ENCODE data around the gene GSTP1. TPM values are rescaled to one million over a fixed set of nuclear protein-coding genes. Genes with fewer than 3 reads are reported as not detected.

The GSTP1 gene
- total and polyA plus RNA-seq, 2 experiments from 2014 or later, result 1,040 to 1,982 TPM

- Histone ChIP-seq H3K4me1 (ENCODE audit: insufficient read depth) (peaks cover 46% of the 10 kb centered on the region), H3K79me2 (peaks cover 22% of the 10 kb centered on the region), H3K9me2 (replicated peaks; ENCODE audit: insufficient read depth) (no peaks in the 10 kb centered on the region), H3K4me3 (no peak overlapping the region), H3K27ac (peak overlapping the region; percentile 84), H4K20me1 (ENCODE audit: insufficient read depth, poor library complexity, severe bottlenecking) (peaks cover 20% of the 10 kb centered on the region), H3K9me3 (ENCODE audit: low read depth) (no peaks in the 10 kb centered on the region), H3K27me3 (no peaks in the 10 kb centered on the region), H3K4me2 (peak overlapping the region; percentile 96), H2AFZ (no peak overlapping the region), H3K36me3 (replicated peaks; ENCODE audit: insufficient read depth, low read depth) (no peaks in the 10 kb centered on the region)
- WGBS (ENCODE audit: low lambda C conversion rate, missing lambda C conversion rate), result 20% methylated on average over 11 of the region's 11 CpGs
- TF ChIP-seq EZH2 (IDR thresholded peaks at IDR 0.05; ENCODE audit: borderline replicate concordance) (no peak), EZH2phosphoT487 (IDR thresholded peaks at IDR 0.05; ENCODE audit: low read depth, severe bottlenecking, unreplicated experiment) (no peak)
- TF ChIP-seq, protein P1, sequence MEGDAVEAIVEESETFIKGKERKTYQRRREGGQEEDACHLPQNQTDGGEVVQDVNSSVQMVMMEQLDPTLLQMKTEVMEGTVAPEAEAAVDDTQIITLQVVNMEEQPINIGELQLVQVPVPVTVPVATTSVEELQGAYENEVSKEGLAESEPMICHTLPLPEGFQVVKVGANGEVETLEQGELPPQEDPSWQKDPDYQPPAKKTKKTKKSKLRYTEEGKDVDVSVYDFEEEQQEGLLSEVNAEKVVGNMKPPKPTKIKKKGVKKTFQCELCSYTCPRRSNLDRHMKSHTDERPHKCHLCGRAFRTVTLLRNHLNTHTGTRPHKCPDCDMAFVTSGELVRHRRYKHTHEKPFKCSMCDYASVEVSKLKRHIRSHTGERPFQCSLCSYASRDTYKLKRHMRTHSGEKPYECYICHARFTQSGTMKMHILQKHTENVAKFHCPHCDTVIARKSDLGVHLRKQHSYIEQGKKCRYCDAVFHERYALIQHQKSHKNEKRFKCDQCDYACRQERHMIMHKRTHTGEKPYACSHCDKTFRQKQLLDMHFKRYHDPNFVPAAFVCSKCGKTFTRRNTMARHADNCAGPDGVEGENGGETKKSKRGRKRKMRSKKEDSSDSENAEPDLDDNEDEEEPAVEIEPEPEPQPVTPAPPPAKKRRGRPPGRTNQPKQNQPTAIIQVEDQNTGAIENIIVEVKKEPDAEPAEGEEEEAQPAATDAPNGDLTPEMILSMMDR (IDR thresholded peaks at IDR 0.05; ENCODE audit: poor library complexity), result no peak
- peak; percentile 67 for DNase-seq (ENCODE audit: low spot score)
These were observed 2.1 kb upstream of the GSTP1 start for GRCh38 chr11:67581469-67581868.

- 64% methylated on average over 4 of the region's 4 CpGs for WGBS (ENCODE audit: low lambda C conversion rate, missing lambda C conversion rate)
- TF ChIP-seq, protein P1 (IDR thresholded peaks at IDR 0.05; ENCODE audit: poor library complexity), result no peak
- TF ChIP-seq EZH2 (IDR thresholded peaks at IDR 0.05; ENCODE audit: borderline replicate concordance), result no peak
- no peak for TF ChIP-seq EZH2phosphoT487 (IDR thresholded peaks at IDR 0.05; ENCODE audit: low read depth, severe bottlenecking, unreplicated experiment)
- H3K27me3 ChIP-seq, result no peaks in the 10 kb centered on the region
- no peaks in the 10 kb centered on the region for H3K36me3 ChIP-seq (replicated peaks; ENCODE audit: insufficient read depth, low read depth)
- no peak overlapping the region for H2AFZ ChIP-seq
- H3K79me2 ChIP-seq, result peaks cover 22% of the 10 kb centered on the region
- H3K9me3 ChIP-seq (ENCODE audit: low read depth), result no peaks in the 10 kb centered on the region
- H3K4me2 ChIP-seq, result peak overlapping the region; percentile 96
- no peak for DNase-seq (ENCODE audit: low spot score)
- H3K27ac ChIP-seq, result peak overlapping the region; percentile 84
- no peak overlapping the region for H3K4me3 ChIP-seq
- H3K4me1 ChIP-seq (ENCODE audit: insufficient read depth), result peaks cover 46% of the 10 kb centered on the region
- H3K9me2 ChIP-seq (replicated peaks; ENCODE audit: insufficient read depth), result no peaks in the 10 kb centered on the region
- peaks cover 20% of the 10 kb centered on the region for H4K20me1 ChIP-seq (ENCODE audit: insufficient read depth, poor library complexity, severe bottlenecking)
These were observed 1.6 kb upstream of the GSTP1 start for GRCh38 chr11:67582011-67582410.

DNA sequence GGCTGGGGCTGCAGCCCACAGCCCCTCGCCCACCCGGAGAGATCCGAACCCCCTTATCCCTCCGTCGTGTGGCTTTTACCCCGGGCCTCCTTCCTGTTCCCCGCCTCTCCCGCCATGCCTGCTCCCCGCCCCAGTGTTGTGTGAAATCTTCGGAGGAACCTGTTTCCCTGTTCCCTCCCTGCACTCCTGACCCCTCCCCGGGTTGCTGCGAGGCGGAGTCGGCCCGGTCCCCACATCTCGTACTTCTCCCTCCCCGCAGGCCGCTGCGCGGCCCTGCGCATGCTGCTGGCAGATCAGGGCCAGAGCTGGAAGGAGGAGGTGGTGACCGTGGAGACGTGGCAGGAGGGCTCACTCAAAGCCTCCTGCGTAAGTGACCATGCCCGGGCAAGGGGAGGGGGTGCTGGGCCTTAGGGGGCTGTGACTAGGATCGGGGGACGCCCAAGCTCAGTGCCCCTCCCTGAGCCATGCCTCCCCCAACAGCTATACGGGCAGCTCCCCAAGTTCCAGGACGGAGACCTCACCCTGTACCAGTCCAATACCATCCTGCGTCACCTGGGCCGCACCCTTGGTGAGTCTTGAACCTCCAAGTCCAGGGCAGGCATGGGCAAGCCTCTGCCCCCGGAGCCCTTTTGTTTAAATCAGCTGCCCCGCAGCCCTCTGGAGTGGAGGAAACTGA lies 731 bp downstream of the GSTP1 start:
- H3K4me1 ChIP-seq (ENCODE audit: insufficient read depth), result peaks cover 43% of the 10 kb centered on the region
- H3K36me3 ChIP-seq (replicated peaks; ENCODE audit: insufficient read depth, low read depth), result no peaks in the 10 kb centered on the region
- TF ChIP-seq EZH2phosphoT487 (IDR thresholded peaks at IDR 0.05; ENCODE audit: low read depth, severe bottlenecking, unreplicated experiment), result no peak
- no peak for TF ChIP-seq EZH2 (IDR thresholded peaks at IDR 0.05; ENCODE audit: borderline replicate concordance)
- TF ChIP-seq, protein P1 (IDR thresholded peaks at IDR 0.05; ENCODE audit: poor library complexity), result no peak
- H3K27ac ChIP-seq, result peak overlapping the region; percentile 93
- no peaks in the 10 kb centered on the region for H3K9me2 ChIP-seq (replicated peaks; ENCODE audit: insufficient read depth)
- H3K9me3 ChIP-seq (ENCODE audit: low read depth), result no peaks in the 10 kb centered on the region
- WGBS (ENCODE audit: low lambda C conversion rate, missing lambda C conversion rate), result 18% methylated on average over 27 of the region's 33 CpGs
- peak overlapping the region; percentile 69 for H3K4me3 ChIP-seq
- H4K20me1 ChIP-seq (ENCODE audit: insufficient read depth, poor library complexity, severe bottlenecking), result peaks cover 20% of the 10 kb centered on the region
- peak overlapping the region; percentile 43 for H2AFZ ChIP-seq
- H3K4me2 ChIP-seq, result peak overlapping the region; percentile 96
- peak; percentile 81 for DNase-seq (ENCODE audit: low spot score)
- H3K79me2 ChIP-seq, result peaks cover 22% of the 10 kb centered on the region
- H3K27me3 ChIP-seq, result no peaks in the 10 kb centered on the region
